Dermis microvascular lymphatic vessel endothelial cell (primary cell): Measurements from ENCODE around the gene ADAM11. TPM values are rescaled to one million over a fixed set of nuclear protein-coding genes. Genes with fewer than 3 reads are reported as not detected.
A peak's percentile ranks its signal among the peaks of the same experiment; 100 is the strongest.

Source experiments
- DNase-seq, 2 donors: peaks; one replicate each; pipeline versions ENCODE4 v3.0.0 to v3.0.0-alpha.2; 2010; ENCODE audit warnings: low read depth in 2 of 2
- total RNA-seq: library from RNA; depleted of rRNA; stranded (reverse); fragments of >200 nt; gene quantifications from 2 replicates; pipeline ENCODE4 v1.2.1, GENCODE V29; 2014

ADAM11 gene
- total RNA-seq, 1 donor from 2014 or later, result 0.13 TPM

DNA sequence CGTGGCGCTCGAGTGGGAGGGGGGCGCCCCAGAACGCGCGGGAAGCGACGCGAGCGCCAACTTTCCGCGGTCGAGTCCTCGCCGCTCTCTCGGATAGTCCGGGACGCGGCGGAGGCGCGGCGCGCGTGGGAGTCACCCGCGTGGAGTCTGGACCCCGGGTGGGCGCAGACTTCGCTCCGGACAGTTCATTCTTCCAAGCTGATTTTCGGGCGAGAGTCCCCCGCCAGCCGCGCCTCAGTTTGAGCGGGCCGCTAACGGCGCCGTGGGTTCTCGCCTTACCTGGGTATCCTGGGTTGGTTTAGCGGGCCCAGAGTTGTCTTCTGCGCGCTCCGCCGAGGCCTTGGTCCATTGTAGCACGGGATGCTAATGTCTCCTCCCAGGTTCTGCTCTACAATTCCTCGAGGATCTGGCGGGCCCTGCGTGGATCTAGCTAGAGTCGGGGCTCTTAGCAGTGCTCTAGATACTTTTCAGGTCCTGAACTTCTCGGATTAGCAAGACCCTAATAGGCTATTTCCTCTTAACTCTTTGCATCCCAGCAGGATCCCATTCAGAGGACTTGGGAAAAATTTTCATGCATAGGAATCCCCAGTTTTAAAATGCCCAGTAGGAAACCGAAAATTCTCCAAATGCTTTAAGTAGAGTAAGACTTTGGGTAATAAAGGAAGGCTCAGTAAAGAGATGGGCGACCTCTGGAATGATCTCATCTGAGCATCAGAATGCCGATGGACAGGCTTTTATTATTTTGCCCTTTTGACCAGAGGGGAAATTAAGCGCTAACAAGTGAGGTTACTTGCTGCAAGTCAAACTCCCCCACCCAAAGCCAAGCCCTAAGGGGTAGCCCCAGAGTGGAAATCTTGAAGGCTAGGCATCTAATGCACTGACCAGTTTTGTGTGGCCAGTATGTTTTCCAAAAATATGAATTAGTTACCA, 71.8 kb downstream of the ADAM11 start:
- DNase-seq, result peak in 1 of 2 donors; percentile 35

GRCh38 chr17:44831371-44831770, 72.6 kb downstream of the ADAM11 start:
- DNase-seq, result no peak

Other genes with a start within 250 kb of the ADAM11 start
- 0.39 and 0.51 TPM in 2 replicates for gene FZD2, start 201.5 kb upstream of the ADAM11 start, total RNA-seq
- not detected in 2 replicates for gene MEIOC, start 102.5 kb upstream of the ADAM11 start, total RNA-seq
- 22.0 and 28.4 TPM in 2 replicates for gene CCDC43, start 69.2 kb upstream of the ADAM11 start, total RNA-seq
- 1.6 and 3.2 TPM in 2 replicates for gene DBF4B, start 50.3 kb upstream of the ADAM11 start, total RNA-seq
- gene GJC1, start 71.3 kb downstream of the ADAM11 start, total RNA-seq, result 3.0 and 6.7 TPM in 2 replicates
- not detected in 2 replicates for gene HIGD1B, start 88.9 kb downstream of the ADAM11 start, total RNA-seq
- 145 and 156 TPM in 2 replicates for gene EFTUD2, start 140.5 kb downstream of the ADAM11 start, total RNA-seq
- 0.13 TPM in 1 of 2 replicates, not detected in the other for gene GFAP, start 156.5 kb downstream of the ADAM11 start, total RNA-seq
- 1.4 and 2.3 TPM in 2 replicates for gene KIF18B, start 188.8 kb downstream of the ADAM11 start, total RNA-seq
- under 0.01 and 0.13 TPM in 2 replicates for gene C1QL1, start 209.3 kb downstream of the ADAM11 start, total RNA-seq